GM21723 (cell line): ENCODE measurements around the gene XPO1.
A peak's percentile ranks its signal among the peaks of the same experiment; 100 is the strongest.
"Not testable (repeated sequence)": the region's sequence is repeated elsewhere in the genome, so short reads cannot be mapped to it uniquely, and the experiment has no call there.

Source experiments
- ATAC-seq: cut with Tn5 transposase; IDR thresholded peaks from one replicate; pipeline ENCODE4 v1.9.1; 2021; ENCODE audit warnings: mild to moderate bottlenecking, moderate library complexity; ENCODE audit not compliant: unreplicated experiment

Gene XPO1

GRCh38 chr2:61535449-61535848 is 2.7 kb downstream of the XPO1 start:
- no peak for ATAC-seq

GRCh38 chr2:61534926-61535325 is 3.2 kb downstream of the XPO1 start:
- no peak for ATAC-seq

GRCh38 chr2:61530749-61531148 is 7.4 kb downstream of the XPO1 start:
- ATAC-seq = no peak

- ATAC-seq = no peak
Measured at GRCh38 chr2:61529944-61530735, 8.0 kb downstream of the XPO1 start.

GRCh38 chr2:61520261-61520660 is 17.9 kb downstream of the XPO1 start:
- ATAC-seq = no peak

GRCh38 chr2:61512768-61513398 is 25.3 kb downstream of the XPO1 start:
- no peak for ATAC-seq

- no peak for ATAC-seq
Measured at GRCh38 chr2:61510674-61511671, 27.2 kb downstream of the XPO1 start.

GRCh38 chr2:61504949-61505348 is 33.2 kb downstream of the XPO1 start:
- ATAC-seq = no peak

- no peak for ATAC-seq
Measured at GRCh38 chr2:61499060-61499459, 39.1 kb downstream of the XPO1 start.

GRCh38 chr2:61493523-61493942 is 44.6 kb downstream of the XPO1 start:
- no peak for ATAC-seq

GRCh38 chr2:61492476-61492875 is 45.7 kb downstream of the XPO1 start:
- ATAC-seq = no peak

GRCh38 chr2:61485281-61485680 is 52.9 kb downstream of the XPO1 start:
- no peak for ATAC-seq

GRCh38 chr2:61478086-61478485 is 60.1 kb downstream of the XPO1 start:
- no peak for ATAC-seq

- ATAC-seq = not testable (repeated sequence)
Measured at GRCh38 chr2:61476929-61477589, 61.1 kb downstream of the XPO1 start.

- ATAC-seq = no peak
Measured at GRCh38 chr2:61471905-61472805, 66.0 kb downstream of the XPO1 start.

- ATAC-seq = peak; percentile 75
Measured at GRCh38 chr2:61470965-61471904, 66.9 kb downstream of the XPO1 start, which contains the start of gene USP34. USP34 (minus strand) TSS chr2:61471087; CDS start chr2:61470692, 395 bp downstream.

GRCh38 chr2:61470122-61470951 is 67.8 kb downstream of the XPO1 start:
- ATAC-seq = peak; percentile 36
